ENCODE measurements around the gene INTS15.
"Not testable (repeated sequence)": the region's sequence is repeated elsewhere in the genome, so short reads cannot be mapped to it uniquely, and the experiment has no call there.

INTS15 gene

DNA sequence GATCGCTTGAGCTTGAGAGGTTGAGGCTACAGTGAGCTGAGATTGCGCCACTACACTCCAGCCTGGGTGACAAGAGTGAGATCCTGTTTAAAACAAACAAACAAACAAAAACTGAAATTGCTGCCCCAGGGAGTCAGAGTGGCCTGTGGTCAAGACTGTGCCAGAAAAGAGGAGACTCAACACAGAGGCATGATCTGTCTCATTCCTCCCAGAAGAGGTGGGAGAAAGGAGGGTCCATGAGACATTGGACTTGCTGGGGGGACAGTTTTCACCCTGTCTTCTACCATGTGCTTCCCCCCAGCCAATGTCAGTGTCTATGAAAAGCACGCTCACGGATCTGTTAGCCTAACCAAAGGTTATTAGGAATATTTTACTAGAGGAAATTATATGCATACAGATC, 28.8 kb downstream of the INTS15 start:
- no peak for DNase-seq (ENCODE audit: low read depth)

DNA sequence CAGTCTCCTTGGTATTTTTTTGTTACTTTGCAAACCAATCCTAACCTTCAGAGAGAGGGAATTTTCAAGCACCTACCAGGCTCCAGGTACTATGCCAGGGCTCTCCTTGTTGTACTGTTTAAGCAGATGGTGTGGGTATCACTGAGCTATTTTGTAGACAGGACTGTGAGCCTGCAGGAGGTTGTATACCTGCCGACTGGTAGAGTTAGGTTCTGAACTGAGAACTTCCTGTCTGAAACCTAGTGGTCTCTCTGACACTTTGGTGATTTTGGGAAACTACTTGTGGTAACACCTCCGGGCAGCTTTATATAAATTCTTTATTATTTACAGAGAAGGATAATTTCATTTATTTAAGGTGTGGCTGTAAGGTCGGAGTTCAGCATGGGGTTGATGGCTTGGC, 30.1 kb downstream of the INTS15 start:
- no peak for DNase-seq (ENCODE audit: low read depth)

DNA sequence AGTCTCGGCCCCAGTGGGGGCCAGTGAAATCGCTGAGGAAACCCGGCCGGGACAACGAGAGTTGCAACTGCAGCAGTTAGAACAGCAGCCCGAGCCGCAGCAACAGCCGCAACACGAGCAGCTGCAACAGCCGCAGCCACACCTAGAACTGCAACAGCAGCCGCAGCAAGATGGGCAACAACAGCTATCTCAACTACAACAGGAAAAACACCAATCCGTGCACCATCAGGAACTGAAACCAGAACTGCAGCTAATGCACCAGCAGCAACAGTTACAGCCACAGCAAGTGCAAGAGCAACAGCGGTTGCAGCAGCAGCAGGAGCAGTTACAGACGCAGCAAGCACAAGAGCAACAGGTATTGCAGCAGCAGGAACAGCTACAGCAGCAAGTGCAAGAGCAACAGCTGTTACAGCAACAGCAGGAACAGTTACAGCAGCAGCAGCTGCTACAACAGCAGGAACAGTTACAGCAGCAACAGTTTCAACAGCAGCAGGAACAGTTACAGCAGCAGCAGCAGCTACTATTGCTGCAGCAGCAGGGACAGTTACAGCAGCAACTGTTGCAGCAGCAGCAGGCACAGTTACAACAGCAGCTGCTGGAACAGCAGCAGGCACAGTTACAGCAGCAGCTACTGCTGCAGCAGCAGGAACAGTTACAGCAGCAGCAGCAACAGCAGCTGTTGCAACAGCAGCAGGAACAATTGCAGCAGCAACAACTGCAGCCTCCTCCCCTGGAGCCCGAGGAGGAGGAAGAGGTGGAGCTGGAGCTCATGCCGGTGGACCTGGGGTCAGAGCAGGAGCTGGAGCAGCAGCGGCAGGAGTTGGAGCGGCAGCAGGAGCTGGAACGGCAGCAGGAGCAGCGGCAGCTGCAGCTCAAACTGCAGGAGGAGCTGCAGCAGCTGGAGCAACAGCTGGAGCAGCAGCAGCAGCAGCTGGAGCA, 31.6 kb downstream of the INTS15 start:
- DNase-seq (ENCODE audit: low read depth): no peak

DNA sequence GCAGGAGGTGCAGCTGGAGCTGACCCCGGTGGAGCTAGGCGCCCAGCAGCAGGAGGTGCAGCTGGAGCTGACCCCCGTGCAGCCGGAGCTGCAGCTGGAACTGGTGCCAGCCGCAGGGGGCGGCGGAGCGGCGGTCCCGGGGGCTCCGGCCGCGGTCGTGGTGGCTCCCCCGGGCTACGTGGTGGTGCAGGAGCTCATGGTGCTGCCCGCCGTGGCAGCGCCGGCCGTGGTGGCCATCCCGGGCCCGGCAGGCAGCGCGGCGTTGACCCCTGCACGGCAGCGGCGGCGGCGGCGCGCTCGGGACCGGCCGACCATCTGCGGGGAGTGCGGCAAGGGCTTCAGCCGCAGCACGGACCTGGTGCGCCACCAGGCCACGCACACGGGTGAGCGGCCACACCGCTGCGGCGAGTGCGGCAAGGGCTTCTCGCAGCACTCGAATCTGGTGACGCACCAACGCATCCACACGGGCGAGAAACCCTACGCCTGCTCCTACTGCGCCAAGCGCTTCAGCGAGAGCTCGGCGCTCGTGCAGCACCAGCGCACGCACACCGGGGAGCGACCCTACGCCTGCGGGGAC, 32.4 kb downstream of the INTS15 start:
- no peak for DNase-seq (ENCODE audit: low read depth)

DNA sequence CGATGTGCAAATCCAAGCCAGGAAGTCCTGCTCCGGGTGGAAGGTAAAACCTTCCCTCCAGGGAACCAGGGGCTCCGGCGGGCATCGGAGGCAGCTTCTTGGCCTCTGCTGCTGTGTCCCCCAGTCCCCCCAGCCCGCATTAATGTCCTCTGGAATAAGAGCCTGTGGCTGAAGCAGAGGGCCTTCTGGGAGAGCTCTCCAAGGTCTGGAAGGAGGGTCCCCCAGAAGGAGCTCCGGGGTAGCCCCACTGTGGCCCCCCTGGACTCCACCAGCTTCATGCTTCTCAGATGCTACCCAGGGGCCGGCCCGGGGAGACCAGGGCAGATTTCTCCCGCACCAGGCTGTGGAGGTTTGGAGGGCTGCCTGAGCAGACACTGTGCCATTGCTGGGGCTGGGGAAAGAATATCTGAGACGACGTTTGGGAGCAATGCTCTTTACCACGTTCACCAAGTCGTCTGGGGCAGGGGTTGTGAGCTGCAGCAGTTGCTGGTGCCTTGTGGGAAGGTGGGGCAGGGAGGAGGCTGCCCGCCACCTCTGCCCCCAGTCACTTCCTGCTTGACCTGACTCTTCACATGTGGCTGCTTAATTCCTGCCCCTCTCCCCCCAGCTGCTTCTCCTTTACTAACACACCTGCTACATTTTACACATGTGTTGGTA, 33.9 kb downstream of the INTS15 start:
- no peak for DNase-seq (ENCODE audit: low read depth)

DNA sequence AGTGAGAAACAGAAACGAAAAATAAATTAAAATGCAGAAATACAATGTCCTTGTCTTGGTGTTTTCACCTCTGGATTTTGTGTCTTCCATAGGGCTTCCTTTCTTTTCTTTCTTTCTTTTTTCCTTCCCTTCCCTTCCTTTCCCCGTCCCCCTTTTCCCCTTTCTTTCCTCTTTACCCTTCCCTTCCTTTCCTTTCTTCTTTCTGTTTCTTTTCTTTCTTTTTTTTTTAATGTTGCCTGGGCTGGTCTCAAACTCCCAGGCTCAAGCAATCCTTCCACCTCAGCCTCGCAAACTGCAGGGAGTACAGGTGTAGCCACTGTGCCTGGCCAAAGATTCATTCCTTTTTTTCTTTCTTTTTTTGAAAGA, 34.4 kb downstream of the INTS15 start:
- DNase-seq (ENCODE audit: low read depth): no peak

DNA sequence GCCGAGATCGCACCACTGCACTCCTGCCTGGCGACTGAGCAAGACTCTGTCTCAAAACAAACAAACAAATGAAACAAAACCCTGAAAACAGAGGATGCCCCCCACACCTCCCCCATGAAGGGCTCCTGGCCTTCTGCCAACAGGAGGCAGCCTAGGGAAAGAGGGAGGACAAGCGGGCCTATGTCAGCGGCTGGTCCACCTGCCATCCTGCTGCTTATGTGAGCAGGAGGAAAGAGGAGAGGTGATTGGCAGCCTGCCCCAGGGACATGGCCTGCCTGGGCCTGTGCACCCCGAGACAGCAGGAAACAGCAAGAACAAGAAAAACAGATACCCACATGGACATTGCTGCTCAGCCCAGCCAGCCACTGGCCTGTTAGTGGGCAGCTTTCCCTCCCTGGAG, 38.2 kb downstream of the INTS15 start:
- no peak for DNase-seq (ENCODE audit: low read depth)

DNA sequence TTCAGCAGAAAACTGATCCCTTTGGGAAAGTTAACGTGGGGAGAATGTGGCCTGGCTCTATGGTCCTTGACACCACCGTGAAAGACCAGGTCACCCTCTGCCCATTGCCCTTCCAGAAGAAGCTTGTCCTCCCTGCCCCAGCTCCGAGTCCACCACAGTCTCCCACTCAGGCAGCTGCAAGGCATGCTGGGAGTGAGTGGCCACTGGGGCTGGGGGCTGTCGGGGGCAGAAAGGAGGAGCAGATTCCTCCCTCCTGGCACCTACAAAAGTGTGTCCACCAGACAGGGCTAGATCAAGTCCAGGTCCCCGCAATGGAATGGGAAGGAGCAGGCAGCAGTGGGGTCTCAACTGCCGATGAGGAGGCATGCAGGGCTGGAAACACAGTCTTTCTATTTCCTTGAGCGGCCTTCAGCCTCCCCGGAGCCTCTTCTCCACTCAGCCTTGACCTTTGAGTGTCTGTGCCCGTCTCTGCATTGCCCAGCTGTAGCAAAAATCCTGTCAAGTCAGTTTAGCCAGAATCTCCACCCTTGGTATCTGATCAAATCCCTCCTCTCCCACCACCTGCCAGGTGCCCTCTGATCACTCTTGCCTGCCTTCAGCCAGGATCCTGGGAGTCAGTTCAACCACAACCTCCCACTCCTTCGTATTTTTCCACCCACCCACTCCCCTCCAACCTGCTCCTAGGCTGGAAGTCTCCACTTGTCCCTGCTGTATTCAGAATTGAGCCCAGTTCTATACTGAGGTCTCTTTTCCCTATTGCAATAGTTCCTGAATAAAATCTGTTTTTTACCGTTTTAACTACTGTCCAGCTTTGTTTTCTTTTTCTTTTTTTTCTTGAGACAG, 40.4 kb downstream of the INTS15 start:
- DNase-seq (ENCODE audit: low read depth): no peak

DNA sequence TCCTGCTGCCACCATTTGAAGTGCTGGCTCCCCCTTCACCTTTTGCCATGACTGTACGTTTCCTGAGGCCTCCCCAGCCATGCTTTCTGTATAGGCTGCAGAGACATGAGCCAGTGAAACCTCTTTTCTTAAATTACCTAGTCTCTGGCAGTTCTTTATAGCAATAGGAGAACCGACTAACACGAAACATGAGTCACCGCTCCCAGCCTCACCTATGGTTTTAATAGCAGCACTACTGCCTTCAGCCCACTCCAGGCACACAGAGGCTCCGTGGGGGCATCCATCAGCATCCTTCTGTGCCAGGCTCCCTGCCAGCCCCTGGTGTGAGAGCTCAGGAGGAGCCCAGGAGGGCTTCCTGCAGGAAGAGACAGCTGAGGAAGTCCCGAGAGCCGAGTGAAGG, 41.8 kb downstream of the INTS15 start:
- DNase-seq (ENCODE audit: low read depth): no peak

DNA sequence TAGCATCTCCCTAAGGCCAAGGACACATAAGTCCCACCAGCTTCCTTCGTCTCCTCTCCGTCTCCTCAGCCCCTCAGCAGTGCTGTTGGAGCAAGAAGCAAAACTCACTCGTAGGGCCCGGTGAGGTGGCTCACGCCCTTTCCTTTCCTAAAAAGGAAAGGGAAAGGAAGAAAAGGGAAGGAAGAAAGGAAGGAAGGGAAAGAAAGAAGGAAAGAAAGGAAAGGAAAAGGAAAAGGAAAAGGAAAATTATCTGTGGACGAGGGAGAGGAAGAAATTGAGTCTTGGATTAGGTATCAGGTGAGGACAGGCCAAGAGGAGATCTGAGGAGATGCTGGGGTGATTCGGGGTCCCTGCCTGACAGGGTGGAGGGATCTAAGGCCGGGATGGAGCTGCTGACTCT, 44.2 kb downstream of the INTS15 start:
- DNase-seq (ENCODE audit: low read depth): no peak

DNA sequence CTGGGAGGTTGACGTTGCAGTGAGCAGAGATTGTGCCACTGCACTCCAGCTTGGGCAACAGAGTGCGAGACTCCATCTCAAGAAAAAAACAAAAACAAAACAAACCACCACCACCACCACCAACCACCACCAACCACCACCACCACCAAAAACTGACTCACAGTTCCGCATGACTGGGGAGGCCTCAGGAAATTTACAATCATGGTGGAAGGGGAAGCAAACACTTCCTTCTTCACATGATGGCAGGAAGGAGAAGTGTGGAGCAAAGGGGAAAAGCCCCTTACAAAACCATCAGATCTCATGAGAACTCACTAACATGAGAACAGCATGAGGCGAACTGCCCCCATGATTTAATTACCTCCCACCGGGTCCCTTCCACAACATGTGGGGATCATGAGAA, 45.1 kb downstream of the INTS15 start:
- DNase-seq (ENCODE audit: low read depth): not testable (repeated sequence)

DNA sequence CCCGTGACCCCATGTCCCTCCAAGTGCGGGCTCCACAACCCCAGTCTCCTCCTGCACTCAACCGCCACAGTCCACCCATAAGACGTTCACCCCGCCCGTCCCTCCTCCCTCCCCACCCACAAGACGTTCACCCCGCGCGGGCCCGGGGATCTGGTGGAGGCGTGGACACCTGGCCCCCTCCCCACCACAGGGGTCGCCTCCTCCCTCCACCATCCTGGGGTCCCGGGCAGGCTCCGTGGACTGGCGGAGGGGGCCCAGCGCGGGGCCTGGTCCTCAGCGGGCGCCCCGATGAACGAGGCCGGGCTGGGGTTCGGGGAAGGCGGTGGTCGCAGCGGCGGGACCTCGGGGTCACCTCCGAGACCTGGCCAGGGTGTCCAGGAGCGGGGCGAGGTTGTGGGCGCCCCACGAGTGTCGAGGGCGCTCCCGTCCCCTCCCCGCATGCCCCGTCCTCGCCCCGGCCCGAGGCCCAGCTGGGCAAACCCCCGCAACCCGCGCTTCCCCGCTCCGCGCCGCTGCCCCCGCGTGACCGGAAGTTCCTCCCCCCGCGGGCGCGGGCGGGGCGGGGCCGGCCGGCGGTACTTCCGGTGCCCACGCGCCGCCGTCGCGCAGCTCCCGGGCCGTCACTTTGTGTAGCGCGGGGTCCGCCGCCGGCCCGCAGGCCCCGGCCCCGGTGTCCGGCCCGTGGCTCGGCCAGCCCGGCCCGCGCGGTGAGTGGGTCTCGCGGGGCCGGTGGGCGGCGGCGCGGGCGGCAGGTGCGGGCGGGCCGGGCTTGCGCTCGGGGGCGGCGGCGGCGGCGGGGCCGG, 47.1 kb downstream of the INTS15 start, which contains the start of gene ZNF316:
TSS of gene ZNF316 (plus strand) at position 578 of the 803 bp plus-strand sequence. CDS start 5,092 bp downstream, outside the sequence.
- peak; percentile 45 for DNase-seq (ENCODE audit: low read depth)

DNA sequence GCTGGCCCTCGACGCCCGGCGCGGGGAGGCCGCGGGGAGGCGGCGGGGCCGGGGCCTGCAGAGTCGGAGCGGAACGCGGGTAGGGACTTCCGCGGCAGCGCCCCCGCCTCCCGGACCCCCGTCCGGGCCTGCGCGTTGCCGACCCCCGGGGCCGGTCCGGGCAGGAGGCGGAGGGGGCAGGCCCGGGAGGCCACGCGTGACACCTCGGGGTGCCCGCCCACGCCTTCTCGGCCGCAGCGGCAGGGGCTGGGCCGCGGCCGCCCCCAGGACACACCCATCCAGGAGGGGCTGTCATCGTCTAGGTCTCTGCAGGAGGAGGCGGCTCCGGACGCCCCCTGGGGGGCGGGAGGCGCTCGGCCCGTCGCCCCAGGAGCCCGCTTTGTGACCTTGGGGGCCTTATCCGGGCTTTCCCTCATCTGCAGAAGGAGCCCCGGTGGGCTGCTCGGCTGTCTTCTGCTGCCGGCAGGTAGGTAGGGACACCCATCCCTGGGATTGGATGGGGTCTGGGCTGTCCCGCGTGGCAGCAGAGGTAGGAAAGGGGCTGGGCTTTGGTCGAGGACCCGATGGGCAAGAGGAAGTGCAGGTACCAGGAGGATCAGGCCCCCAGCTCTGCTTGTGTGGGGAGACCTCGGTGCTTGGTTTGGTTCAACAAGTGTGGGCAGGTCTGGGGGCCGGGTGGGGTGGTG, 47.9 kb downstream of the INTS15 start:
- DNase-seq (ENCODE audit: low read depth): peak; percentile 42

DNA sequence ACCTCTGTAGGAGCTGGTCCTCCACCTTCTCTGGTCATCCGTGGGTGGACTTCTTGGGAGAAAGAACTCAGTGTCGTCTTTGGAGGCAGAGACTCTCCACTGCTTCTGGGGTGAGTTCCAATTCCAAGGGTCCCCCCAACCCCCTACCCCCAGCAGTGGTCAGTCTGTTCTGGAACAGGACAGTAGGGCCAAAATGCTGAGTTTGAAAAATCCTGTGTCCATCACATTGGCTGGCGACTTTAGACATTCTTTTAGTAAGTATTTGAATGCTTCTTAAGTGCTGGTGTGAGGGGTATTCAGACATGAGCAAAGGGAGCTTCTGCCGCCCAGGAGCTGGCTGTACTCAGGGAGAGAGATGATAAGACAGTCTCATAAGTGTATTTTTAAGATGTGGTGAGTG, 49.2 kb downstream of the INTS15 start:
- DNase-seq (ENCODE audit: low read depth): no peak

DNA sequence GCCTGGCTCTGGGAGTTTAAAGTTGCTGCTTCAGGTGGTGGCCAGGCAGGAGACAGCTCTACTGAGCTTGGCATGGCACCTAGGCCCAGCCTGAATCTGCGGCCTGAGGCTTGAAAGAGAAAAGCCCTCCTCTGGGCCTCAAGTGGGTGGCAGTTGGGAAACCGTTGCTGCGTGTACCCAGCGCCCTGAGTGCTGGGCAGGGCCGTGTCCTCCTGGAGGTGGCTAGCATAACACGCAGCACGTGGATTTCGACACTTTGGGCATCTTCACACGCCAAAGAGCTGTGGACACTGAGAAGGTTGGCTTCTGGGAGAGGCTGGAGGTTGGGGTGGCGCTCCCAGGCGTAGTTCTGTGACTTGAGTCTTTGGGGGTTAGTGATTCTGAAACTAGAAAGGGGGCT, 49.8 kb downstream of the INTS15 start:
- no peak for DNase-seq (ENCODE audit: low read depth)

DNA sequence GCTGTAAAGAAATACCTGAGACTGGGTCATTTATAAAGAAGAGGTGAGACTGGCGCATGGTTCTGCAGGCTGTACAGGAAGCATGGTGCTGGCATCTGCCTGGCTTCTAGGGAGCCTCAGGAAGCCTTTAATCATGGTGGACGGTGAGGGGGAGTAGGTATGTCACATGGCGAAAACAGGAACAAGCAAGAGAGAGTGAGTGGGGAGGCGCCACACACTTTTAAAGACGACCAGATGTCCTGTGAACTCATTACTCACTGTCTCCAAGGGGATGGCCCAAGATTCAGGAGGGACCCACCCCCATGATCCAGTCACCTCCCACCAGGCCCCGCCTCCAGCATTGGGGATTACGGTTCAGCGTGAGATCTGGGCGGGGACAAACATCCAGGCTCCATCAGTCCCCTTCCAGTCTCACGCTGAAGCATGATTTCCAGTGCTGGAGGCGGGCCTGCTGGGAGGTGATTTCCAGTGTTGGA, 50.5 kb downstream of the INTS15 start:
- DNase-seq (ENCODE audit: low read depth): peak; percentile 24

DNA sequence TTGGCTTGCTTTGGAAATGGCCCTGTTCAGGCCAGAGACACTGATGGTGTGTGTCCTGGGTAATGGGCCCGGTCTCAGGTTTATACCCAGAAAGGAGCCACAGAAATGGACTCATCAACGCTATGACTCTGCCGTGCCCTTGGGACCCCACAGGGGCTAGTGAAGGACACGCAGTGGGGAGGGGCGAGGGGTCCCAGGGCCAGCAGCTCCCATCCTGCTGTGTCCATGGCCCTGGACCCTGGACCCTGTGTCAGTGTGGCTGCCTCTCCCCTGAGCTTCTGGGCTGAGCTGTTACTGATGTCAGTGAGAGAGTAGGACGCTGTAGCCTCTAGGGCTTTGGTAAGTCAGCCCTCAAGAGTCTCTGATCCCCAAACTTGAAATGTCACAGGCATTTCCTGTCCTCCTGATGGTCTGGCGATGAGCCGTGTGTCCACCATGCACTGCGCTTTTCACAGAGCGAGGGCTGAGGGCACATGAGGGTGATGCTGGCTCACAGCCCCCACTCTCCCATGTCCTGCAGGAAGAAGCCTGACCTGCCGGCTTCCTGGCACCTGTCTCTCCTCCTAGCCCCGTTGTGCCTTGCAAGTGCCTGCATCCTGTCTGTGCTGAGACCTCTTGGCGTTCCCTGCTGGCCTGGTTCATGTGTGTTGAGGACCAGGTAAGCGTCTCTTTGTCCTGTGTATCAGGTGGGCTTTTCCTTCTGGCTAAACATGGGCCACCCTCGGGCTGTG, 51.6 kb downstream of the INTS15 start:
- DNase-seq (ENCODE audit: low read depth): no peak

DNA sequence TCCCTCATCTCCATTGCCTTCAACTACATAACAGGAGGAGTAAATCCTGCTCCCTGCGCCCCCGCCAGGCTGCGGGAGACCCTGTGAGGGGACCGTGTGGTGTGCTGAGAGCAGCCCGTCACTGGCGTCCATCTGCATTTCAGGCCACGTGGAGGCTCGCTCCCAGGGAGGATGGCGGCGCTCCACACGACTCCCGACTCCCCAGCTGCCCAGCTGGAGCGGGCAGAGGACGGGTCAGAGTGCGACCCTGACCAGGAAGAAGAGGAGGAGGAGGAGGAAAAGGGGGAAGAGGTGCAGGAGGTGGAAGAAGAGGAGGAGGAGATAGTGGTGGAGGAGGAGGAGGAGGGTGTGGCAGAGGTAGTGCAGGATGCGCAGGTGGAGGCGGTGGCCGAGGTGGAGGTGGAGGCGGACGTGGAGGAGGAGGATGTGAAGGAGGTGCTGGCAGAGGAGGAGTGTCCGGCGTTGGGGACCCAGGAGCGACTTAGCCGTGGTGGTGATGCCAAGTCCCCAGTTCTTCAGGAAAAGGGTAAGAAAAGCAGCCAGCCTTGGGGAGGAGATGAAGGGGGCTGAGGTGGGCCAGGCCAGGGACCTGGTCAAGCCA, 52.5 kb downstream of the INTS15 start:
- DNase-seq (ENCODE audit: low read depth): no peak

DNA sequence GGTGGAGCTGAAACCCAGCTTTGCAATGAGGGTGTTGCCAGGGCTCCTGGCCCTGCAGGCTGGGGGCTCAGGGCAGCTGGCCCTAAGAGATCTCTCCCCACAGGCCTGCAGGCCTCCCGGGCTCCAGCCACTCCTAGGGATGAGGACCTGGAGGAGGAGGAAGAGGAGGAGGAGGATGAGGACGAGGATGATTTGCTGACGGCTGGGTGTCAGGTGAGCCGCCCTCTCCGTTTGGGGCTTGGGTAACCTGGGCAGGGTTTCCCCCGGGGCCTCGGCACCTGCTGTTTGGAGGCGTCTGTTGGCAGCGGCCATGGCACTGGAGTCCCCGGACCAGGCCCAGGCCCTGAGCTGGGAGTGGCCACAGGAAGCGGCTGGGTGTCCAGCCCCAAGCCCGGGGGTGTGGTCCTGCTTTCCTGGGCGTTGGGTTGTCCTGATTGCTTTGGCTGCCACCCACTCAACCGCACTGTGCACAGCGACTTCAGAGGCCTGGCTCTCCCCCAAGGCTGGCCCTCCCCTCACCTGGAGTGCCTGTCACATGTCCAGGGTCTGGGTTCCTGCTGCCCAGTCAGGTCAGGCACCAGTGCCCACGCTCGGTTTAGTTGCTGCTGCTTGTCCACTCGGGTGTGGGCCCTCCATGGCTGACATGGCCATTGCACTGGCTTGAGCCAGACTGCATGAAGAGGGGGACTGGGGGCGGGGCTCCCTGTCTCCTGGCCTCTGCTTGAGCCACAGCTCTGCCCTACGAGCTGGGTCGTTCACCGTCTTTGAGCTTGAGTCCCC, 53.2 kb downstream of the INTS15 start:
- no peak for DNase-seq (ENCODE audit: low read depth)
